GM23338 (cell line): ENCODE measurements around the gene UBR2. TPM values are rescaled to one million over a fixed set of nuclear protein-coding genes. Genes with fewer than 3 reads are reported as not detected.

Source experiments
- ATAC-seq: fragments of 200-7000 bp; cut with Tn5 transposase; 3 replicates; pipeline ENCODE4 v1.9.1; 2020
- DNase-seq: peaks from one replicate; pipeline ENCODE4 v3.0.0-alpha.2; 2015; ENCODE audit warnings: low spot score
- H2AFZ ChIP-seq: fragments of 200-600 bp; sonication (generic); 2 replicates; pipeline ENCODE4 v1.8.0; 2016; ENCODE audit warnings: antibody characterized with exemption, mild to moderate bottlenecking, moderate library complexity
- H3F3A ChIP-seq: fragments of 200-600 bp; sonication (generic); replicated peaks from 2 replicates; pipeline ENCODE4 v1.8.0; 2017; ENCODE audit warnings: antibody characterized with exemption, mixed run types, low read depth
- H3K27ac ChIP-seq: fragments of 200-600 bp; sonication (generic); 2 replicates; pipeline ENCODE4 v1.6.1; 2016; ENCODE audit warnings: low read depth
- H3K27me3 ChIP-seq: fragments of 200-600 bp; sonication (generic); 2 replicates; pipeline ENCODE4 v1.8.0; 2016; ENCODE audit warnings: mild to moderate bottlenecking, mixed run types, moderate library complexity; ENCODE audit not compliant: insufficient read depth
- H3K36me3 ChIP-seq: fragments of 200-600 bp; sonication (generic); 2 replicates; pipeline ENCODE4 v1.8.0; 2016; ENCODE audit warnings: mild to moderate bottlenecking; ENCODE audit not compliant: insufficient read depth
- H3K4me1 ChIP-seq: fragments of 200-600 bp; sonication (generic); 2 replicates; pipeline ENCODE4 v1.8.0; 2016; ENCODE audit warnings: mild to moderate bottlenecking, moderate library complexity; ENCODE audit not compliant: insufficient read depth
- H3K4me2 ChIP-seq: fragments of 200-600 bp; sonication (generic); 2 replicates; pipeline ENCODE4 v1.7.1; 2017; ENCODE audit warnings: mixed run types
- H3K4me3 ChIP-seq: fragments of 200-600 bp; sonication (generic); 2 replicates; pipeline ENCODE4 v1.6.1; 2016; ENCODE audit warnings: mixed run types
- H3K79me2 ChIP-seq: fragments of 200-600 bp; sonication (generic); replicated peaks from 2 replicates; pipeline ENCODE4 v1.8.0; 2017; ENCODE audit warnings: mild to moderate bottlenecking; ENCODE audit not compliant: insufficient read depth
- H3K9me2 ChIP-seq: fragments of 200-600 bp; sonication (generic); 2 replicates; pipeline ENCODE4 v1.8.0; 2017; ENCODE audit not compliant: insufficient read depth
- H4K20me1 ChIP-seq: fragments of 200-600 bp; sonication (generic); replicated peaks from 2 replicates; pipeline ENCODE4 v1.8.0; 2017; ENCODE audit warnings: mild to moderate bottlenecking; ENCODE audit not compliant: insufficient read depth
- H3K27ac Mint-ChIP-seq: 2 replicates; pipeline ENCODE4 v1.8.0; 2020; ENCODE audit warnings: inconsistent platforms, mild to moderate bottlenecking, moderate library complexity, mixed read lengths
- H3K27me3 Mint-ChIP-seq: 3 replicates; pipeline ENCODE4 v1.8.0; 2022; ENCODE audit warnings: low read depth, mild to moderate bottlenecking, moderate library complexity, mixed read lengths, inconsistent platforms; ENCODE audit not compliant: insufficient read depth, poor library complexity
- H3K36me3 Mint-ChIP-seq: 3 replicates; pipeline ENCODE4 v1.8.0; 2021; ENCODE audit warnings: low read depth, mild to moderate bottlenecking, inconsistent platforms, moderate library complexity, mixed read lengths
- H3K4me1 Mint-ChIP-seq: 3 replicates; pipeline ENCODE4 v1.8.0; 2020; ENCODE audit warnings: mild to moderate bottlenecking, inconsistent platforms, mixed read lengths
- H3K4me3 Mint-ChIP-seq: 3 replicates; pipeline ENCODE4 v1.8.0; 2021; ENCODE audit warnings: moderate library complexity, mild to moderate bottlenecking, inconsistent platforms, mixed read lengths
- H3K9me3 Mint-ChIP-seq: 3 replicates; pipeline ENCODE4 v1.8.0; 2020; ENCODE audit warnings: moderate library complexity, mild to moderate bottlenecking, inconsistent platforms, mixed read lengths
- CREB1 ChIP-seq: fragments of 250-450 bp; sonication (Bioruptor Pico); IDR thresholded peaks from 2 replicates; pipeline ENCODE4 v1.5.0; 2020; ENCODE audit warnings: low read depth, mild to moderate bottlenecking, moderate library complexity
- EZH2phosphoT487 ChIP-seq: fragments of 200-600 bp; sonication (generic); IDR thresholded peaks from one replicate; pipeline ENCODE4 v1.8.1; 2018; ENCODE audit warnings: antibody characterized with exemption; ENCODE audit not compliant: unreplicated experiment
- NANOG ChIP-seq: IDR thresholded peaks from 2 replicates; pipeline ENCODE4 v1.6.1; 2016; ENCODE audit warnings: antibody characterized with exemption, borderline replicate concordance
- POLR2AphosphoS5 ChIP-seq: IDR thresholded peaks from 2 replicates; pipeline ENCODE4 v1.6.1; 2016; ENCODE audit warnings: antibody characterized with exemption, low read depth
- ZNF331 ChIP-seq: fragments of 250-450 bp; sonication (Bioruptor Pico); IDR thresholded peaks from 2 replicates; pipeline ENCODE4 v1.5.0; 2020; ENCODE audit warnings: low read depth, mild to moderate bottlenecking, moderate library complexity
- polyA plus RNA-seq: library from polyadenylated mRNA; unstranded; fragments of >200 nt; fragmentation: Nextera tagmentation; extraction: Ambion mirVana; gene quantifications from 2 replicates; pipeline ENCODE4 v1.2.1, GENCODE V29; 2016
- total RNA-seq: library from RNA; depleted of rRNA; stranded (reverse); fragments of >200 nt; shearing (Covaris generic); gene quantifications from 2 replicates; pipeline ENCODE4 v1.2.3, GENCODE V29; 2014
- TF ChIP-seq, protein P1 (sequence below): IDR thresholded peaks from one replicate; pipeline ENCODE4 v1.6.1; 2018; ENCODE audit warnings: antibody characterized with exemption; ENCODE audit not compliant: unreplicated experiment
- TF ChIP-seq, protein P2 (sequence below): fragments of 250-450 bp; sonication (Bioruptor Pico); IDR thresholded peaks from 2 replicates; pipeline ENCODE4 v1.5.0; 2020; ENCODE audit warnings: mild to moderate bottlenecking, moderate library complexity

Gene UBR2
- total and polyA plus RNA-seq, 2 experiments from 2014 or later = 6.7 to 21.2 TPM

DNA sequence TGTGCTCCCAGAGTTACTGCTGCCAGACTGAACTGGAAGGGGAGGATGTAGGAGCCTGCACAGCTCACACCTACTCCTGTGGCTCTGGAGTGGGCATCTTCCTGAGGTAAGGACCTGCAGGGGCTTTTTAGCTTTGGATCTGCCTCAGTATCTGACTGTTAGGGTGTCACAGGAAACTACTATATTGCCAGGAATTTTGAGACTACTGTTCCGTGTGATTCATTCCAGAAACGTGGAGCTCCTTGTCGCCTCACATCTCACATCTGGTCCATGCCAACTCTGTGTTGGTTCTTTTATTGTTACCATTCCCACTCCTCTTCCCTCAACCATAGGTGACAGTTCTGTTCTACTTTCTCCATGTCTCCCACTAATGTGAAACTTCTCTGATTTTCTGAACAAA, 124.5 kb downstream of the UBR2 start:
- DNase-seq = no peak
- H3K36me3 Mint-ChIP-seq = peaks cover 86% of the 10 kb centered on the region
- H3K4me3 Mint-ChIP-seq = no peak overlapping the region
- Histone ChIP-seq H3K4me2 (no peak overlapping the region), H3K79me2 (no peaks in the 10 kb centered on the region), H3K27ac (no peak overlapping the region), H3K27me3 (no peaks in the 10 kb centered on the region), H3F3A (no peaks in the 10 kb centered on the region), H3K9me2 (no peaks in the 10 kb centered on the region), H3K4me3 (no peak overlapping the region), H2AFZ (no peak overlapping the region), H4K20me1 (no peaks in the 10 kb centered on the region), H3K4me1 (no peaks in the 10 kb centered on the region), H3K36me3 (peaks cover 62% of the 10 kb centered on the region)
- H3K27me3 Mint-ChIP-seq = no peaks in the 10 kb centered on the region
- no peak overlapping the region for H3K27ac Mint-ChIP-seq
- H3K4me1 Mint-ChIP-seq = no peaks in the 10 kb centered on the region
- TF ChIP-seq EZH2phosphoT487 = no peak
- no peak for TF ChIP-seq ZNF331 (CRISPR knock-in tag)
- no peak for TF ChIP-seq POLR2AphosphoS5
- TF ChIP-seq CREB1 (CRISPR knock-in tag) = no peak
- TF ChIP-seq NANOG = no peak
- TF ChIP-seq, protein P1, sequence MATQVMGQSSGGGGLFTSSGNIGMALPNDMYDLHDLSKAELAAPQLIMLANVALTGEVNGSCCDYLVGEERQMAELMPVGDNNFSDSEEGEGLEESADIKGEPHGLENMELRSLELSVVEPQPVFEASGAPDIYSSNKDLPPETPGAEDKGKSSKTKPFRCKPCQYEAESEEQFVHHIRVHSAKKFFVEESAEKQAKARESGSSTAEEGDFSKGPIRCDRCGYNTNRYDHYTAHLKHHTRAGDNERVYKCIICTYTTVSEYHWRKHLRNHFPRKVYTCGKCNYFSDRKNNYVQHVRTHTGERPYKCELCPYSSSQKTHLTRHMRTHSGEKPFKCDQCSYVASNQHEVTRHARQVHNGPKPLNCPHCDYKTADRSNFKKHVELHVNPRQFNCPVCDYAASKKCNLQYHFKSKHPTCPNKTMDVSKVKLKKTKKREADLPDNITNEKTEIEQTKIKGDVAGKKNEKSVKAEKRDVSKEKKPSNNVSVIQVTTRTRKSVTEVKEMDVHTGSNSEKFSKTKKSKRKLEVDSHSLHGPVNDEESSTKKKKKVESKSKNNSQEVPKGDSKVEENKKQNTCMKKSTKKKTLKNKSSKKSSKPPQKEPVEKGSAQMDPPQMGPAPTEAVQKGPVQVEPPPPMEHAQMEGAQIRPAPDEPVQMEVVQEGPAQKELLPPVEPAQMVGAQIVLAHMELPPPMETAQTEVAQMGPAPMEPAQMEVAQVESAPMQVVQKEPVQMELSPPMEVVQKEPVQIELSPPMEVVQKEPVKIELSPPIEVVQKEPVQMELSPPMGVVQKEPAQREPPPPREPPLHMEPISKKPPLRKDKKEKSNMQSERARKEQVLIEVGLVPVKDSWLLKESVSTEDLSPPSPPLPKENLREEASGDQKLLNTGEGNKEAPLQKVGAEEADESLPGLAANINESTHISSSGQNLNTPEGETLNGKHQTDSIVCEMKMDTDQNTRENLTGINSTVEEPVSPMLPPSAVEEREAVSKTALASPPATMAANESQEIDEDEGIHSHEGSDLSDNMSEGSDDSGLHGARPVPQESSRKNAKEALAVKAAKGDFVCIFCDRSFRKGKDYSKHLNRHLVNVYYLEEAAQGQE = no peak
- TF ChIP-seq, protein P2, sequence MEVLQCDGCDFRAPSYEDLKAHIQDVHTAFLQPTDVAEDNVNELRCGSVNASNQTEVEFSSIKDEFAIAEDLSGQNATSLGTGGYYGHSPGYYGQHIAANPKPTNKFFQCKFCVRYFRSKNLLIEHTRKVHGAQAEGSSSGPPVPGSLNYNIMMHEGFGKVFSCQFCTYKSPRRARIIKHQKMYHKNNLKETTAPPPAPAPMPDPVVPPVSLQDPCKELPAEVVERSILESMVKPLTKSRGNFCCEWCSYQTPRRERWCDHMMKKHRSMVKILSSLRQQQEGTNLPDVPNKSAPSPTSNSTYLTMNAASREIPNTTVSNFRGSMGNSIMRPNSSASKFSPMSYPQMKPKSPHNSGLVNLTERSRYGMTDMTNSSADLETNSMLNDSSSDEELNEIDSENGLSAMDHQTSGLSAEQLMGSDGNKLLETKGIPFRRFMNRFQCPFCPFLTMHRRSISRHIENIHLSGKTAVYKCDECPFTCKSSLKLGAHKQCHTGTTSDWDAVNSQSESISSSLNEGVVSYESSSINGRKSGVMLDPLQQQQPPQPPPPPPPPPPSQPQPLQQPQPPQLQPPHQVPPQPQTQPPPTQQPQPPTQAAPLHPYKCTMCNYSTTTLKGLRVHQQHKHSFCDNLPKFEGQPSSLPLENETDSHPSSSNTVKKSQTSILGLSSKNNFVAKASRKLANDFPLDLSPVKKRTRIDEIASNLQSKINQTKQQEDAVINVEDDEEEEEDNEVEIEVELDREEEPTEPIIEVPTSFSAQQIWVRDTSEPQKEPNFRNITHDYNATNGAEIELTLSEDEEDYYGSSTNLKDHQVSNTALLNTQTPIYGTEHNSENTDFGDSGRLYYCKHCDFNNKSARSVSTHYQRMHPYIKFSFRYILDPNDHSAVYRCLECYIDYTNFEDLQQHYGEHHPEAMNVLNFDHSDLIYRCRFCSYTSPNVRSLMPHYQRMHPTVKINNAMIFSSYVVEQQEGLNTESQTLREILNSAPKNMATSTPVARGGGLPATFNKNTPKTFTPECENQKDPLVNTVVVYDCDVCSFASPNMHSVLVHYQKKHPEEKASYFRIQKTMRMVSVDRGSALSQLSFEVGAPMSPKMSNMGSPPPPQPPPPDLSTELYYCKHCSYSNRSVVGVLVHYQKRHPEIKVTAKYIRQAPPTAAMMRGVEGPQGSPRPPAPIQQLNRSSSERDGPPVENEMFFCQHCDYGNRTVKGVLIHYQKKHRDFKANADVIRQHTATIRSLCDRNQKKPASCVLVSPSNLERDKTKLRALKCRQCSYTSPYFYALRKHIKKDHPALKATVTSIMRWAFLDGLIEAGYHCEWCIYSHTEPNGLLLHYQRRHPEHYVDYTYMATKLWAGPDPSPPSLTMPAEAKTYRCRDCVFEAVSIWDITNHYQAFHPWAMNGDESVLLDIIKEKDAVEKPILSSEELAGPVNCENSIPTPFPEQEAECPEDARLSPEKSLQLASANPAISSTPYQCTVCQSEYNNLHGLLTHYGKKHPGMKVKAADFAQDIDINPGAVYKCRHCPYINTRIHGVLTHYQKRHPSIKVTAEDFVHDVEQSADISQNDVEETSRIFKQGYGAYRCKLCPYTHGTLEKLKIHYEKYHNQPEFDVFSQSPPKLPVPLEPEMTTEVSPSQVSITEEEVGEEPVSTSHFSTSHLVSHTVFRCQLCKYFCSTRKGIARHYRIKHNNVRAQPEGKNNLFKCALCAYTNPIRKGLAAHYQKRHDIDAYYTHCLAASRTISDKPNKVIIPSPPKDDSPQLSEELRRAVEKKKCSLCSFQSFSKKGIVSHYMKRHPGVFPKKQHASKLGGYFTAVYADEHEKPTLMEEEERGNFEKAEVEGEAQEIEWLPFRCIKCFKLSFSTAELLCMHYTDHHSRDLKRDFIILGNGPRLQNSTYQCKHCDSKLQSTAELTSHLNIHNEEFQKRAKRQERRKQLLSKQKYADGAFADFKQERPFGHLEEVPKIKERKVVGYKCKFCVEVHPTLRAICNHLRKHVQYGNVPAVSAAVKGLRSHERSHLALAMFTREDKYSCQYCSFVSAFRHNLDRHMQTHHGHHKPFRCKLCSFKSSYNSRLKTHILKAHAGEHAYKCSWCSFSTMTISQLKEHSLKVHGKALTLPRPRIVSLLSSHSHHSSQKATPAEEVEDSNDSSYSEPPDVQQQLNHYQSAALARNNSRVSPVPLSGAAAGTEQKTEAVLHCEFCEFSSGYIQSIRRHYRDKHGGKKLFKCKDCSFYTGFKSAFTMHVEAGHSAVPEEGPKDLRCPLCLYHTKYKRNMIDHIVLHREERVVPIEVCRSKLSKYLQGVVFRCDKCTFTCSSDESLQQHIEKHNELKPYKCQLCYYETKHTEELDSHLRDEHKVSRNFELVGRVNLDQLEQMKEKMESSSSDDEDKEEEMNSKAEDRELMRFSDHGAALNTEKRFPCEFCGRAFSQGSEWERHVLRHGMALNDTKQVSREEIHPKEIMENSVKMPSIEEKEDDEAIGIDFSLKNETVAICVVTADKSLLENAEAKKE (CRISPR knock-in tag) = no peak
- no peak for ATAC-seq
- H3K9me3 Mint-ChIP-seq = peaks cover 13% of the 10 kb centered on the region
